ENCODE results near the gene ITPKB.
A peak's percentile ranks its signal among the peaks of the same experiment; 100 is the strongest.

Gene ITPKB

DNA sequence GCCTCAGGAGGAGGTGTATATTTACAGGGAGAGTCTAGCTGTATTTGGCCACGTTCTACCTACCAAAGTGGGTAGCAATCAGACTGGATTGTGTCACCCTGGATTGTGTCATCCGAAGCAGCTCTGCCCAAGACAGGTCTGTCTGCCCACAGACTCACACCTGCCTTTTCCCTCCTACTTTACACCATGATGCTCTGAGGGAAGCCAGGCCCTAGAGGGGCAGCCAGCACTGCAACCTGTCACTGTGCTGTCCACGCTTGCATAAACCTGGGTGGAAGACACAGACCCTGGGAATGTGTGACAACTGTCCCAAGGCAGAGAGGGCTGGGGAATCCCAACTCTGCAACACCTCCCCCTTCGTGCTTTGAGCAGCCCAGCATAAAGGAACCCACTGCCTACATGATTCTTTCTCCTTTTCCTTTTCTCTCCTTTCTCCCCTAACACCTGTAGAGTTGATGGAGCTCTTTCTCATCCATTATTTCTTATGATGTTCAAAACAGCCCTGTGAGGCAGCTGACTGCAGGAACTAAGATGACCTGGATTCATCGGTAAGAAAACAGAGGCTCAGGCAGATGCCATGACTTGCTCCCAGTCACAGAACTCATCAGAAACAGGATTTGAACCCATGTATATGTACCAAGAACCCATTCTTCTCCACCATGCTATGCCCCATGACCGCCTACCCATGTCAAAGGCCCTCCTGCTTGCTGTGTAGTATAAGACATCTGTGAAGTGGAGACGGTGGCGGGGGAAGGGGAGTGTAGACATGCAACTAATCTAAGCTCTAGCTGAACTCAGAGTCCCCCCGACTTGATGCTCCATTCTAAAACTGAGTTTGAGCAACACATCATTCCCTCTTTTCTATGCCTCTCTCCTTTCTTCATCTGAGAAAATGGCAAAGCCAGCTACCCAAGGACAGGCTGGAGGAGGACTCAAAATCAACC, 55.9 kb downstream of the ITPKB start:
- no peak for DNase-seq

- DNase-seq: no peak
Measured at GRCh38 chr1:226681652-226682493, 57.2 kb downstream of the ITPKB start.

- no peak for DNase-seq
Measured at GRCh38 chr1:226680653-226681052, 58.4 kb downstream of the ITPKB start.

GRCh38 chr1:226679853-226680516, 59.1 kb downstream of the ITPKB start:
- peak; percentile 86 to 92 (median 88) for DNase-seq

DNA sequence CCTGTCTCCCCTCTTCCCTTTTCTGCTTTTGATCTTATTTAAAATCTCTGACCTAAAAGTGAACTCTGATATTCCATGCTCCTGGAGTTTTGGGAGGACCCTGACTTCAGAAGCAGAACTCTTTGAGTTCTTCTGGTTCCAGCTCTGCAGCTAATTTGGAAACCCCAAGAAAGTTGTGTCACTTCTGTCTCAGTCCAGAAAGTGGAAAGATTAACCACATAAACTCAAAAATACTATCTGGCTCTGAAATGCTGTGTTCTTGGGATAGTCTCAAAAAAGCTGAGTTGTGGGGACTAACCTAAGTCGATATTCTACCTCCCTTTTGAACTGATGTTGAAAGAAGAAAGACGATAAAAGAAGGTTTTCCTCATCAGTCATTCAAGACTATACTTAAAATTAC, 59.8 kb downstream of the ITPKB start:
- peak; percentile 17 to 55 (median 45) for DNase-seq

DNA sequence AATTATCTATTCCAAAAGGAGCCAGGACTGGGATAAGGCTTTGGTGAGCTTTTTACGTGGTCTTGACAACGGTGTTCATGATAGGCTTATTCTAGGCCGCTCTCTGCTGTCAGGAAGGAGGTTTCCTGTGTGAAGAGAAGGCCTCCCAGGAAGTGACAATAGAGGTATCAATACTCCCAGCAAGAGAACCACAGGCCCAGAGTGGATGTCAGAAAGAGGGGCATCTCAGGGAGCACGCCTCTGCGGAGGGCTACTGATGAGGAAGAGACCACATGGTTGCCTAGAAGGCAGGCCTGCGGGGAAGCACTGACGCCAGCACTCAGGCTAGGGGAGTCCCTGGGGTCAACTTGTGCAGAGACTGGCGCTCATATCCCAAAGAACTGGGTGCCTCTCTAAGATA, 60.4 kb downstream of the ITPKB start:
- DNase-seq: no peak

GRCh38 chr1:226678251-226678650, 60.8 kb downstream of the ITPKB start:
- DNase-seq: peak in 1 of 4 experiments; percentile 0

DNA sequence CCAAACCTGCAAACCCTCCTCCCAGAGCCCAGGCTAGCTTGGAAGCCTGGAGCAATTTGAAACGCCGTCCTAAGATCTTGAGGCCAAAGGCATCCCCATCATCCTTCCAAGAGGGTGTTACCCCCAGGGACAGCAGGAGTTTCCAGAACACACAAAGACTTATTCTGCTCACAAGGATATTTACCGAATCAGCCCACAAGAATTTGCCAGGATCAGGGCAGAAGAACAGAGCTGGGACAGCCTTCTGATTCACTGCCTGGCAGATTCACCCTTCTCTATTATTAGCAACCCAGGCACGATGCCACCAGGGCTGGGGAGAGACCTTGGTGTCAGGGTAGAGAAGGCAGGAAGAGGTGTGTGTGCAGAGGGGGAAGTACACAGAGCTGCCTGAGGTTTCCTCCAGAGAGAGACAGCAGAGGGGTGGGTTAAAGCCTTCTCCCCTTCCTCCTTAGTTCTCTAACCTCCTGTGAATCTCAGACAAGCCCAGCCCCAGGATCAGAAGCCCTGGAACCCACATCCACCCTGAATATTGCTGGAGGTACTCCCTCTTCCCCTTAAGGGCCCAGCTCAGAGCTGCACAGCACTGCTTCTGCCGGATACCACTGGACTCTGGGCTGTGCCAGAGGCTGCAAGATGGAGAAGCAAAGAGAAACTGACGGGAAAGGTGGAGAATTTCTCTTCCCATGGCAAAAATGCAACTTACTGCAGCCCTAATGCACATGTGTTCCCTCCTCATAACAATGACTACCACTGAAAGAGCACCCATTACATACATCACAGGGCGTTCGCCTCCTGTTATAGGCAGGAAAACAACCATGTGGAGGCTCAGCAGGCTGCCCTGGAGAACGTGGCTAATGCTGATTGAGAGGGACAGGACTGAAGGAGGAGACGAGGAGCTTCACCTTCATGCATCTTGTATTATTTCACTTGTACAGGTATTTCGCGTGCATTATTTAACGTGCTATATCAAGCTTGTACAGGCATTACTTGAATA, 61.8 kb downstream of the ITPKB start:
- DNase-seq: peak; percentile 52 to 78 (median 64)

- peak in 1 of 4 experiments; percentile 25 for DNase-seq
Measured at GRCh38 chr1:226676381-226676780, 62.7 kb downstream of the ITPKB start.

DNA sequence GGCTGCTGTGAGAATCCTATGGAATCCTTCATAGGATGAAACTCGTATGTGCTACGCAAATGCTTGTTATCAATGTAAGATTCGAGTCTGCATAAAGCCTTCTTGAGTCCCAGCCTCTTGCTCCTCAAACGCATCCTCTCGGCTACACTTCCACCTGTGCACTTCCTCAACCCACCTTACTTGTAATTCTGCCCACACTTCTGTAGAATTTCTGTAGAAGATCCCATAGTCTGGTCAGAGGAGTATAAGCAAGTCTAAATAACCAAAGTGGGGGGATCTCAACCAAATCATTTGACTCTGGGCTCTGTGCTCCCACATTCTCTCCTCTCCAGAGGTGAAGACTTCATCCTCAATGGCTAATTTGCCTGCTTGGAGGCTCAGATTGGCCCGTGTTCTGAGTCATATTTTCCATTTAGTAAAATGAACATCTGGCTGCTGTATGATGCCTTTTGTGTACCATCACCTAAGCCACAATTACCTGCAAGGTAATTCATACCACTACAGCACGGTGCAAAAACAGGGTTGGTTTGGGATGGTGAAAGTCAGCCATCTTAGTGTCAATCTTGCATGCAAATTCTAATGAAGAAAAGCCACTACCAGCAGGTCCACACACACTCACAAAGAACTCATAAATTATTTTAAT, 63.2 kb downstream of the ITPKB start:
- no peak for DNase-seq

DNA sequence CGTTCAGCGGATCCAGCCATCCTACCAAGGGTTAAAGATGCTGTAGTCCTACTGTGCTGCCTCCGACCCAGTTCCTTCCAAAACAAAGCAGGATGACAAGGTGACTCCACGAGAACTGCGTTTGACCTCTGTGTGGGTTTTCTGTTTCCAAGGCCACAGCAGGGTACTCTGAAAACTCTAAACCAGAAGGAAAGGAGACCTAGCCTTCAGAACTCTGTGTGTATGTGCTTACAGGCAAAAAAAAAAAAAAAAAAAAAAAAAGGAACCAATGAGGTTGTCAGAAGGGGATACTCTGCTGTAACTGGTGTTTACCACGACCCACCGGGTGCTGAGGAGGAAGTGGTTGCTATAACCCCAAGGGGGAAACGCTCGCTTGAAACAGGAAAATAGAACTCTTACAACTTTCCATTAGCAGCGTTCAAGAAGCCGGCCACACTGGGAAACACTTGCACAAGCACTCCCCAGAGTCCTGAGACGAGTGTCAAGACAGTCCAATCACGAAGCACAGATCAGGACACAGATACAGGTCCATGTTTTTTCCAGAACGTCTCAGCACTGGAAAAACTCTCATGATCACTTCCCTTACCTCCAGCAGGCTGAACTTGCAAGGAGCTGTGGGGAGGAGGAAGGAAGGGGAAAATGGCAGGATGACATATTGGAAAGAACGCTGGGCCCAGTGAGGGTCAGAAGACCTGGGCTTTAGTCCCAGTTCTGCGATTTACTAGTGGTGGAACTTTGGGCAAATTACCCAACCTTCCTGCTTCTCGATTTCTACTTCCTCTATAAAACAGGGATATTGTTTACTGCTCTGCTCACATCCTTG, 64.0 kb downstream of the ITPKB start:
- peak; percentile 89 to 97 (median 94) for DNase-seq

GRCh38 chr1:226672339-226672762, 66.7 kb downstream of the ITPKB start:
- no peak for DNase-seq

DNA sequence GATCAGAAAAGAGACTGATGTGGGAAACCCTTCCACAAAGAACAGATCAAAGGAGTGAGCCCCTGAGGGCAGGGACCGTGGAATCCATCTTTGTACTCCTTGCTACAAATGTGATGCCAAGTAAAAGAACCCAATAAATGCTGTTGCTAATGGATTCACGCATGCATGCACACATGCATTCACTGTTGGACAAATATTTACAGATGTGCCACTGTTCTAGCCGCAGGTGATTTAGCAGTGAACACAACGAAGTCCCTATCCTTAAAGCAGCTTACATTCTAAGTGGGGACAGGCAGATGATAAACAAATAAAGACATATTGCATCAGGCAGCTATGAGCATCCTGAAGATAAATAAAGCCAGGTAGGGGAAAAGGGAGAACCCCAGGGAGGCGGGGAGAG, 67.8 kb downstream of the ITPKB start:
- no peak for DNase-seq

DNA sequence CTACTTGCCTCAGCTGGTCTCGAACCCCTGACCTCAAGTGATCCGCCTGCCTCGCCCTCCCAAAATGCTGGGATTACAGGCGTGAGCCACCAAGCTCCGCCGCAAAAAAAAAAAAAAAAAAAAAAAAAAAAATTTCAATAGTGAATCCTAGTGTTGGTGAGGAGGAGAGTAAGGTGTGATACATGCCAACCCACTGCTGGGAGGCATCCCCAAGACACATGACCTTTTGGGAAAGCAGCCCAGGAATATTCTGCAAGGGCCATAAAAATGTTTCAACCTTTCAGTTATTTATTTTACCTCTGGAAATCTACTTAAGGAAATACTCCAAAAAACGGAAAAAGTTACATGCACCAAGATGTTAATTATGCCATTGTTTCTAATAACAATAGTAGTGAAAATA, 69.0 kb downstream of the ITPKB start:
- DNase-seq: no peak

DNA sequence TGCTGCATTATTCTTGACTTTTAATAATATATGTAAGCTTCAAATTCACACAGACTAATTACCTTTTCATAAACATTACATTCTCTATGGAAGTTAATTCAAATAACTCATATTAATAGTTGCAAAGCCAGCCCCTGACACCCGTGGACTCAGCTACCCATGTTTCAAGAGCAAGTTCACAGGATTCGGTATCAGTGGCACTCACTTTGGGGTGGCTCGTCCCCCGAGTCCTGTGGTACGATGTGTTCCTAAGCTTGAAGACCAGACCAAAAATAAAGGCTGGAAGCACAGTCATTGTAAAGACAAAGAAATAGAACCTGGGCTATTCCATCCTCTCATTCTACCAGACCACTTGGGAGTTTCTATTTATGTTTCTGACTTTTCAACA, 70.9 kb downstream of the ITPKB start:
- no peak for DNase-seq

GRCh38 chr1:226666692-226667091, 72.4 kb downstream of the ITPKB start:
- peak; percentile 31 to 67 (median 46) for DNase-seq

DNA sequence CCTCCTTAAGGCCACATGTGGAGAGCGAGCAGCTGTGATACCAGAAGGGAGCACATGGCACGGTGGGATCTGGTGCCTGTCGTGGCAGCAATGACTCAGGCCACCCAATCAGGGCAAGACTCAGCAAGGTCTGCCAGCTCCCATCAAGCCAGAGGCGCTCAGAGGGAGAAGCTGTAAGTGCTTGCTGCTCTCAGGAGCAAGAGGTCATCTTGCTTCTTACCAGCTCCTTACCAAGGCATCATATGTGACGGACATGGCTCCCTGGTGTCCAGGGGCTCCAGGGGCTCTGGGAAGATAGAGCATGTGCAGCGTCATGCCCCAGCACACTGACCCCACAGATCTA, 72.9 kb downstream of the ITPKB start:
- no peak for DNase-seq

GRCh38 chr1:226665505-226666163, 73.4 kb downstream of the ITPKB start:
- no peak for DNase-seq

- no peak for DNase-seq
Measured at GRCh38 chr1:226664413-226665101, 74.5 kb downstream of the ITPKB start.
